ENCODE measurements around the gene TCERG1L.

The TCERG1L gene

DNA sequence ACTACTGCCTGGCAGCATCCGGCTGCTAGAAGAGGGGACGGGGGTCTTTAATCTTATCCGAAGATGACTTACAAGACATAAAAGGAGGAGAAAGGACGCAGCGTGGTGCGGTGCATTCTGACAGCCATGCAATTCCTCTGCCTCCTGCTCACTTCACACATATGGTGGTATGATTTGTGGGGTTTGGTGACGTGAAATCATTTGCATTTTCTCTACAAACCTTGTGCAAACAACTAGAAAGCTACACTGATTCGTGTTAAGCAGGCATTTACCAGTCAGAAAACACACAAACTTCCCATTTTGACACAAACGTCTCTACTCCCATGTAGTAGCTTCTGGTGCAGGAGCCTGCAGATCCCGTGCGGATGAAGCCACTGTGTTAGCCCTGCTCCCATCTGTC, 6.8 kb upstream of the TCERG1L start:
- no peaks in the 10 kb centered on the region for H3K27me3 ChIP-seq (ENCODE audit: control insufficient read depth, insufficient read depth, low read length)
- H3K36me3 ChIP-seq (ENCODE audit: control insufficient read depth, insufficient read depth, low read length), result no peaks in the 10 kb centered on the region
- H3K4me2 ChIP-seq (ENCODE audit: low read length), result no peak overlapping the region
- H3K9ac ChIP-seq, result no peak overlapping the region
- H3K79me2 ChIP-seq, result no peaks in the 10 kb centered on the region
- no peak overlapping the region for H2AFZ ChIP-seq
- H3K4me1 ChIP-seq, result no peaks in the 10 kb centered on the region
- H3K9me3 ChIP-seq (ENCODE audit: control insufficient read depth, low read length), result no peaks in the 10 kb centered on the region
- H3K4me3 ChIP-seq (ENCODE audit: low read depth, low read length), result no peak overlapping the region
- TF ChIP-seq, protein P1, sequence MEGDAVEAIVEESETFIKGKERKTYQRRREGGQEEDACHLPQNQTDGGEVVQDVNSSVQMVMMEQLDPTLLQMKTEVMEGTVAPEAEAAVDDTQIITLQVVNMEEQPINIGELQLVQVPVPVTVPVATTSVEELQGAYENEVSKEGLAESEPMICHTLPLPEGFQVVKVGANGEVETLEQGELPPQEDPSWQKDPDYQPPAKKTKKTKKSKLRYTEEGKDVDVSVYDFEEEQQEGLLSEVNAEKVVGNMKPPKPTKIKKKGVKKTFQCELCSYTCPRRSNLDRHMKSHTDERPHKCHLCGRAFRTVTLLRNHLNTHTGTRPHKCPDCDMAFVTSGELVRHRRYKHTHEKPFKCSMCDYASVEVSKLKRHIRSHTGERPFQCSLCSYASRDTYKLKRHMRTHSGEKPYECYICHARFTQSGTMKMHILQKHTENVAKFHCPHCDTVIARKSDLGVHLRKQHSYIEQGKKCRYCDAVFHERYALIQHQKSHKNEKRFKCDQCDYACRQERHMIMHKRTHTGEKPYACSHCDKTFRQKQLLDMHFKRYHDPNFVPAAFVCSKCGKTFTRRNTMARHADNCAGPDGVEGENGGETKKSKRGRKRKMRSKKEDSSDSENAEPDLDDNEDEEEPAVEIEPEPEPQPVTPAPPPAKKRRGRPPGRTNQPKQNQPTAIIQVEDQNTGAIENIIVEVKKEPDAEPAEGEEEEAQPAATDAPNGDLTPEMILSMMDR (IDR thresholded peaks at IDR 0.05), result no peak
- H3K27ac ChIP-seq, result no peak overlapping the region

DNA sequence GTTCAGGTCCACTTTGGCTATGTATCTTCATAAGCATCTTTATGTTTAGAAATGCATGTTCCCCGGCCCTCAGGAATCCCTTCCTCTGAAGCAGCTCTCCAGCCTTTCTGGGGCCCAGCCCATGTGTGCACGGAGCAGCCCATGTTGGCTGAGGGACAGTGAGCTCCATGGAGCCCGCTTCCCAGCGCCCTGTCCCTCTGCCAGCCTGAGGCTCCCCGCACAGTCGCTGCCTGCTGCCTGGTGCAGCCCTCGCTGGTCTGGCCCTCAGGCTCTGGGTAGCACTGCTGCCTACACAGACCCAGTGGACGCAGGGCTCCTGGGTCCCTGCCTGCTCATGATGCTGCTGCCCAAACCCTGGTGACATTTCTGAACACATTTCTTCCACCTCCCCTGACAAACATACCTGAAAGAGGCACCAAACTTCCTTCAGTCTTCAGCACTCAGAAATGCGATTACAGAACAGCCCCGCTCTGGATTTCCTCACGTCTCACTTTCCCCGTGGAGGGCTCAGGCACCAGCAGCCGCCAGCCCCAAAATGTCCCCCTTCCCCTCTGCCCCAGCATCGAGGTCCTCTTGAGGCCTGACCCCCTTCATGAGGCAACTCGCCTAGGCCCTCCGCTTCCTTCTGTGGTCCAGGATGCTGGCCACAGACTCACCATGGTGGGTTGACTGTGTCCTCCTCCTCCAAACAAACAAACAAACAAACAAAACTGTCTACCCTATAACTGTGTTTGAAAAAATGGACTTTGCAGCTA, 5.0 kb upstream of the TCERG1L start:
- Histone ChIP-seq H3K4me1 (no peaks in the 10 kb centered on the region), H3K4me3 (ENCODE audit: low read depth, low read length) (no peak overlapping the region), H3K27ac (no peak overlapping the region), H3K9me3 (ENCODE audit: control insufficient read depth, low read length) (no peaks in the 10 kb centered on the region), H3K36me3 (ENCODE audit: control insufficient read depth, insufficient read depth, low read length) (no peaks in the 10 kb centered on the region), H3K9ac (no peak overlapping the region), H2AFZ (no peak overlapping the region), H3K4me2 (ENCODE audit: low read length) (no peak overlapping the region), H3K27me3 (ENCODE audit: control insufficient read depth, insufficient read depth, low read length) (no peaks in the 10 kb centered on the region), H3K79me2 (no peaks in the 10 kb centered on the region)
- TF ChIP-seq, protein P1 (IDR thresholded peaks at IDR 0.05), result no peak

DNA sequence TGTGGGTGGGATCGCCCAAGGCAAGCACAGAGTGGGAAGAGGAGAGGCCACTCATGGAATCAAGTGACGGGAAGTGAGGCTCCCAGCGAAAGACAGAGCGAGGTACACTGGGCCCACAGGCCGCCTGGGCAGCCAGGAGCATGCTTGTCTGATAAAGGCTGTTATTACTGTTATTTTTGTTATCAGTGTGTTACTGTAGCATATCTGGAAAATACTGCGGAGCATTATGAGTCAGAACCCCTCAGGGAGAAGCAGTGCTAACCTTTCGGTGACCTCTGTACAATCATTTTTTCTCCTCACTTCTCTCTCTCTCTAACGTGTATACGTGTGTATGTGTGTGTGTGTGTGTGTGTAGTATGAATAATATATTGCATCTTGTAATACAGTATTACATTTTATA, 3.8 kb upstream of the TCERG1L start:
- Histone ChIP-seq H3K27ac (no peak overlapping the region), H3K9ac (no peak overlapping the region), H3K4me2 (ENCODE audit: low read length) (no peak overlapping the region), H3K36me3 (ENCODE audit: control insufficient read depth, insufficient read depth, low read length) (no peaks in the 10 kb centered on the region), H3K79me2 (no peaks in the 10 kb centered on the region), H3K4me1 (peaks cover 1% of the 10 kb centered on the region), H3K27me3 (ENCODE audit: control insufficient read depth, insufficient read depth, low read length) (no peaks in the 10 kb centered on the region), H3K9me3 (ENCODE audit: control insufficient read depth, low read length) (no peaks in the 10 kb centered on the region), H2AFZ (no peak overlapping the region), H3K4me3 (ENCODE audit: low read depth, low read length) (no peak overlapping the region)
- TF ChIP-seq, protein P1 (IDR thresholded peaks at IDR 0.05), result no peak

DNA sequence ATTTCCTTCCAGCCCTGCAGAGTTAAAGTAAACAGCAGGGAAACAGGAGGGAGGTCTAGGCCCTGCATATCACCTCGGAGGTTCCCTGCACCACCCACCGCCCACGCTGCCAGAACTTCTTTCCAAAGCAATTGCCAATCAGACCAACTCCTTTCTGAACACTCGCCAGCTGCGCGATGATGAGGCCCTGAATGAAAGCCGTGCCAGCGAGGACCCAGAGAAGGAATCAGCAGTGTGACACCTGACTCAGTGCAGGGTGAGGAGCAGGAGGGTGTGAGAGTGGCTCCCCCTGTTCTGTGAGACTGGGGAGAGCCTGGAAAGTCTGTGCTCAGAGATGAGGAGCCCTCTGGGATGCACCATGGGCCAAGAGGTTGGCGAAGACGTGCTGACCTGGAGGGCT, 3.3 kb upstream of the TCERG1L start:
- H2AFZ ChIP-seq, result no peak overlapping the region
- H3K9ac ChIP-seq, result no peak overlapping the region
- H3K9me3 ChIP-seq (ENCODE audit: control insufficient read depth, low read length), result no peaks in the 10 kb centered on the region
- H3K79me2 ChIP-seq, result no peaks in the 10 kb centered on the region
- no peak overlapping the region for H3K4me2 ChIP-seq (ENCODE audit: low read length)
- H3K27ac ChIP-seq, result no peak overlapping the region
- no peaks in the 10 kb centered on the region for H3K36me3 ChIP-seq (ENCODE audit: control insufficient read depth, insufficient read depth, low read length)
- TF ChIP-seq, protein P1 (IDR thresholded peaks at IDR 0.05), result no peak
- H3K27me3 ChIP-seq (ENCODE audit: control insufficient read depth, insufficient read depth, low read length), result no peaks in the 10 kb centered on the region
- peaks cover 3% of the 10 kb centered on the region for H3K4me1 ChIP-seq
- no peak overlapping the region for H3K4me3 ChIP-seq (ENCODE audit: low read depth, low read length)

DNA sequence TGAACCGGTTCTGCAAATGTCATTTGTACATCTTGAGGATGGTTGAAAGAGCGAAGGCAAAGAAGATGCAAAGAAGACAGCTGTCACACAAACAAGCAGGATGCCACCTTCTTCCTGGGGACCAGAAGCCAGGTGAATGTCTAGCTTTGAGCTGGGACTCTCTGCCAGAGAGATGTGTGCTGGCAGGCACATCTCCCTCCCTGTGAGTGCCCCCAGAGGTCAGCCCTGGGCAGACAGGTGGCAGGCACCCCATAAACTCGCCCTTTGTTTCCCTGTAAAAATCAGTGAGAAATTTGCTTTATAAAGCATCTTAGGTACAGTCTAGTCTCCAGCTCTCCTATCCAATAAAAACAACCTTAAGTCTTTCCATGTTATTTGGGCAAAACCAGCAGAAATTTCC, 2.6 kb upstream of the TCERG1L start:
- TF ChIP-seq, protein P1 (IDR thresholded peaks at IDR 0.05), result no peak
- H3K4me2 ChIP-seq (ENCODE audit: low read length), result no peak overlapping the region
- H3K9ac ChIP-seq, result no peak overlapping the region
- peaks cover 3% of the 10 kb centered on the region for H3K4me1 ChIP-seq
- no peaks in the 10 kb centered on the region for H3K79me2 ChIP-seq
- no peak overlapping the region for H3K27ac ChIP-seq
- no peak overlapping the region for H3K4me3 ChIP-seq (ENCODE audit: low read depth, low read length)
- no peaks in the 10 kb centered on the region for H3K27me3 ChIP-seq (ENCODE audit: control insufficient read depth, insufficient read depth, low read length)
- no peak overlapping the region for H2AFZ ChIP-seq
- H3K36me3 ChIP-seq (ENCODE audit: control insufficient read depth, insufficient read depth, low read length), result no peaks in the 10 kb centered on the region
- no peaks in the 10 kb centered on the region for H3K9me3 ChIP-seq (ENCODE audit: control insufficient read depth, low read length)
